ENCODE results near the gene MMEL1. TPM values are rescaled to one million over a fixed set of nuclear protein-coding genes. Genes with fewer than 3 reads are reported as not detected.

Gene MMEL1
- total RNA-seq, 6 experiments from 2014 or later = 1.2 to 2.0 TPM; not detected in 4

DNA sequence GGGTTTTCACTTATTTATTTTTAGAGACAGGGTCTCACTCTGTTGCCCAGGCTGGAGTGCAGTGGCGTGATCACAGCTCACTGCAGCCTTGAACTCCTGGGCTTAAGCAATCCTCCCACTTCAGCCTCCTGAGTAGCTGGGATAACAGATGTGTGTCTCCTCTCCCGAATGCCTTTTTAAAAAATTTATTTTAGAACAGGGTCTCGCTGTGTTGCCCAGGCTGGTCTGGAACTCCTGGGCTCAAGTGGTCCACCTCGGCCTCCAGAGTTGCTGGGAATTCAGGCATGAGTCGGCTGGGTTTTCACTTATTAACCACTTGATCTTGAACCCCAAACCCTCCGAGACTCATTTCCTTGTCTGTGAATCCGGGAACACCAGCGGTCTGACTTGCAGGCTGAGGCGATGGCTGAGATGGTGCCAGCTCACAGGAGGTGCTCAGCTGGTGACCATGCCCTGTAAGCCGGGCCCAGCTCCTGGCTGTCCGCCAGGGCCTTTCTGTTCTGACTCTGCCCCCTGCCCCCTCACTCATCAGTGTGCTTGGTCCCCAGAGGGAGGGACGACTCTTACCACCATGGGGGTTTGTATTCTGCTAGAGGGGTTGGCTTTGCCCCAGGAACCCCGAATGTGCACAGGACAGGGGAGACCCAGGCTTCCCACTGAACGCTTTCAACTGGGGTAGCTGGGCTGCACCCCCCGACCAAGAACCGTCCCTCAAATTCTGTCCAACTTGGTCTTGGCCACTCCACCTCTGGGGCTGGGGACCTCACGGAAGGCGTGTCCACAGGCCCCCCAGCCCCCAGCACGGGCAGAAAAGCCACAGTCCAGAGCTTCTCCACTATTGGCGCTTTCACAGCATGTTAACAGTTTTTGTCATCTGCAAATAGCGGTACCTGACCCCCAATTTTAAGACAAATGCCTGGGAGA is 22.5 kb downstream of the MMEL1 start:
- DNase-seq = peak in 1 of 3 donors; percentile 40
- TF ChIP-seq, protein P1, sequence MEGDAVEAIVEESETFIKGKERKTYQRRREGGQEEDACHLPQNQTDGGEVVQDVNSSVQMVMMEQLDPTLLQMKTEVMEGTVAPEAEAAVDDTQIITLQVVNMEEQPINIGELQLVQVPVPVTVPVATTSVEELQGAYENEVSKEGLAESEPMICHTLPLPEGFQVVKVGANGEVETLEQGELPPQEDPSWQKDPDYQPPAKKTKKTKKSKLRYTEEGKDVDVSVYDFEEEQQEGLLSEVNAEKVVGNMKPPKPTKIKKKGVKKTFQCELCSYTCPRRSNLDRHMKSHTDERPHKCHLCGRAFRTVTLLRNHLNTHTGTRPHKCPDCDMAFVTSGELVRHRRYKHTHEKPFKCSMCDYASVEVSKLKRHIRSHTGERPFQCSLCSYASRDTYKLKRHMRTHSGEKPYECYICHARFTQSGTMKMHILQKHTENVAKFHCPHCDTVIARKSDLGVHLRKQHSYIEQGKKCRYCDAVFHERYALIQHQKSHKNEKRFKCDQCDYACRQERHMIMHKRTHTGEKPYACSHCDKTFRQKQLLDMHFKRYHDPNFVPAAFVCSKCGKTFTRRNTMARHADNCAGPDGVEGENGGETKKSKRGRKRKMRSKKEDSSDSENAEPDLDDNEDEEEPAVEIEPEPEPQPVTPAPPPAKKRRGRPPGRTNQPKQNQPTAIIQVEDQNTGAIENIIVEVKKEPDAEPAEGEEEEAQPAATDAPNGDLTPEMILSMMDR (IDR thresholded peaks at IDR 0.05) = no peak
- no peak for TF ChIP-seq POLR2A (IDR thresholded peaks at IDR 0.05)
- no peak overlapping the region for H3K4me3 ChIP-seq
- no peak for ATAC-seq
- no peaks in the 10 kb centered on the region for H3K36me3 ChIP-seq
- H3K27ac ChIP-seq = no peak overlapping the region
- no peaks in the 10 kb centered on the region for H3K9me3 ChIP-seq
- no peaks in the 10 kb centered on the region for H3K4me1 ChIP-seq
- H3K27me3 ChIP-seq = no peaks in the 10 kb centered on the region
- 53% methylated on average over 9 of the region's 21 CpGs for WGBS (ENCODE audit: insufficient coverage, low coverage, low lambda C conversion rate, missing lambda C conversion rate)
- intact Hi-C loops (cut with DNase I) = no loop called here

DNA sequence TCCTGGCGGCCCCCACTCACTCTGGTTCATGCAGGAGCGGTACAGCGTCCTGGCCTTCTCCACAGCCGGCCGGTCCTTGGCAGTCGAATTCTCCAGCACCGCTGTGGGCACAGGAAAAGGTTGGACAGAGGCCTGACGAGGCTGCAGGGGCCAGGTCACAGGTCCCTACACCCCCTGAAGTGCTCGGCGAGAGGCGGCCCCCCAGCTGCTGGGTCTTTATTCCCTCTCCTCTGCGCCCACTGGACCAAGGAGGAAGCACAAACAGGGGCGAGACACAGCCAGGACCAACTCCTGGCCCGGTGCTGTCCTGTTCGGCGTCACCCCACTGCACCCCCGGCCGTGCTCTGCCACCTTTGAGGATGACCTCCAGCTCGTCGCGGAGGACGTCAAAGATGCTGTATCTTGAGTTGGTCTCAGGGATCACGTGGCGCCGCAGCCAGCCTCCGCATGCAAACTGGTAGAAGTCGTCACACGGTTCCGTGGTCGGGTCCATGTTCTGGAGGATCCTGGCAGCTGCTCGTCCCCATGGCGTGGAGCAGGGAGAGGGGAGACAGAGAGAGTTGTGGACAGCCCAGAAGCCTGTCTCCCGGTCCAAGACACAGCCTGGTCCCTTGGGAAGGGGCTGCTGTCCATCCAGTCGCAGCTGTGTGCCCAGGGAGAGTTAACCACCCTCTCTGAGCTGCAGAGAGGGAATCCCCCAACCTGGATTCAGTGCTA is 23.3 kb downstream of the MMEL1 start:
- WGBS (ENCODE audit: insufficient coverage, low coverage, low lambda C conversion rate, missing lambda C conversion rate) = 73% methylated on average over 9 of the region's 34 CpGs
- H3K4me3 ChIP-seq = no peak overlapping the region
- peak in 2 of 3 donors; percentile 17 to 40 for DNase-seq
- TF ChIP-seq, protein P1 (IDR thresholded peaks at IDR 0.05) = no peak
- no peak for TF ChIP-seq POLR2A (IDR thresholded peaks at IDR 0.05)
- H3K9me3 ChIP-seq = no peaks in the 10 kb centered on the region
- H3K36me3 ChIP-seq = no peaks in the 10 kb centered on the region
- no peaks in the 10 kb centered on the region for H3K27me3 ChIP-seq
- no peak for ATAC-seq
- H3K27ac ChIP-seq = no peak overlapping the region
- intact Hi-C loops (cut with DNase I) = loop anchor here in 1 of 2 donors (10.0 kb wide), 1 partner anchor 175 kb away; no protein-coding TSS in a partner anchor
- no peaks in the 10 kb centered on the region for H3K4me1 ChIP-seq

DNA sequence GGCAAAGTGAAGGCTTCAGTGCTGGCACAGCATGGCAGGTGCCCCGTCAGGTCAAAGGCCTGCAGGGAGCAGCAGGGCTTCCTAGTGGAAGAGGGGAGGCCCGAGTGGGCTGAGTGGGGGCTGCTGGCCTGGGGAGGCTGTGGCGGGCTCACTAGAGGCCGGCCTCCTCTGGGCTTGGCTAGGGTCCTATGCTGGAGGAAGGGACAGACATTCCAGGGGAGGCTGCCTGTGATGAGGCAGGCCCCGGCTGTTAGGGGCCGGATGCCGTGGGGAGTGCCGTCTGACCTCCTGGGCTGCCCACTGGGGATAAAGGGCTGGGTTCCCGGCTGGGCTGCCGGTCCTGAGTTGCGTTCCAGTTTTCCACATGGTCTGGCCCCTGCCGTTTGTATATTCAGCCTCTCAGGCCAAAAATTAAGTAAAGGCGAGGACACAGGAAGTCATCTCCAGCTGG is 25.1 kb downstream of the MMEL1 start:
- no peaks in the 10 kb centered on the region for H3K4me1 ChIP-seq
- H3K36me3 ChIP-seq = no peaks in the 10 kb centered on the region
- H3K9me3 ChIP-seq = no peaks in the 10 kb centered on the region
- WGBS (ENCODE audit: insufficient coverage, low coverage, low lambda C conversion rate, missing lambda C conversion rate) = 100% methylated on average over 1 of the region's 13 CpGs
- ATAC-seq (peak in 2 of 4 donors; percentile 23 to 28), DNase-seq (peak in 1 of 3 donors; percentile 38)
- H3K4me3 ChIP-seq = no peak overlapping the region
- H3K27me3 ChIP-seq = no peaks in the 10 kb centered on the region
- intact Hi-C loops (cut with DNase I) = loop anchor here in 1 of 2 donors (10.0 kb wide), 1 partner anchor 173 kb away; no protein-coding TSS in a partner anchor
- TF ChIP-seq, protein P1 (IDR thresholded peaks at IDR 0.05) = no peak
- TF ChIP-seq POLR2A (IDR thresholded peaks at IDR 0.05) = no peak
- H3K27ac ChIP-seq = no peak overlapping the region

DNA sequence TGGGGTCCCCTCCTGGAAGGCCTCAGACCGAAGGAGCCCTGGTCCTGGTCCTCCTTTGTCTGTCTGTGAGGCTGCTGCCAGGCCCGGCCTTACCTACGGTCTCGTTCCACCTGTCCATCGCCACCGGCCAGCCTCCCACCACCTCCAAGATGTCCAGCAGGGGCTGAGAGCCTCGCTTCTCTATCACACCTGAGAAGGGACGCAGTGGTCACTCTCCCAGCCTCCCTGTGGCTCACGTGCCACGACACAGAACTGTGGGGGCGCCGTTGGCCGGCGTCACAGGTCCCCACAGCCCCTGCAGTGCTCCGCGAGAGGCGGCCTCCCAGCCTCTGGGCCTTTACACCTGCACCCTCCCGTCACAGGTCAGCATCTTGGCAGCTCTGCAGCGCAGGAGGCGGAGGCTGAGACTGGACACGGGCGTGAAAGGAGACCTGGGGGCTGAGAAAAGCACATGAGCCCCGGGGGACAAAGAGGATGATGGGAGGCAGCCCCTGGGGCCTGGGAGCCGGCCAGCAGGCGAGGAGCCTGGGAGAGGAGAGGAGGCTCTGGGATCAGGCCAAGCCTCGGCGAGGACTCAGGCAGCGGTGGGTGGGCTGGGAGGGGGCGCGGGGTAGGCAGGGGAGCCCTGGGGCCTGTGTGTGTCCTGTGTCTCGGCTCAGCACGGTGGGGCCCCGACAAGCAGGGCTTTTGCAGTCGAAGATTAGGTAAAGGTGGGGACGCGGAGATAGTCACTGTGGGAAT is 25.8 kb downstream of the MMEL1 start:
- no peak for ATAC-seq
- intact Hi-C loops (cut with DNase I) = loop anchor here in 1 of 2 donors (10.0 kb wide), 1 partner anchor 172 kb away; no protein-coding TSS in a partner anchor
- no peaks in the 10 kb centered on the region for H3K4me1 ChIP-seq
- H3K27me3 ChIP-seq = no peaks in the 10 kb centered on the region
- H3K9me3 ChIP-seq = no peaks in the 10 kb centered on the region
- TF ChIP-seq, protein P1 (IDR thresholded peaks at IDR 0.05) = no peak
- TF ChIP-seq POLR2A (IDR thresholded peaks at IDR 0.05) = no peak
- H3K4me3 ChIP-seq = no peak overlapping the region
- H3K27ac ChIP-seq = no peak overlapping the region
- peak in 1 of 3 donors; percentile 37 for DNase-seq
- H3K36me3 ChIP-seq = no peaks in the 10 kb centered on the region
- 67% methylated on average over 3 of the region's 36 CpGs for WGBS (ENCODE audit: insufficient coverage, low coverage, low lambda C conversion rate, missing lambda C conversion rate)

Data from right lobe of liver (tissue), 6 donors.